Testis (tissue), 3 donors: ENCODE data around the gene DGKD. TPM values are rescaled to one million over a fixed set of nuclear protein-coding genes. Genes with fewer than 3 reads are reported as not detected.
"Not testable (repeated sequence)": the region's sequence is repeated elsewhere in the genome, so short reads cannot be mapped to it uniquely, and the experiment has no call there.

Experiments
- DNase-seq: peaks from one replicate; pipeline ENCODE4 v3.0.0-alpha.2; 2019
- H3K27ac ChIP-seq, 2 donors: fragments of 200-600 bp; sonication (generic); one replicate each; pipeline ENCODE4 v1.5.1; 2019
- H3K27me3 ChIP-seq: fragments of 200-600 bp; sonication (generic); one replicate; pipeline ENCODE4 v1.5.1; 2019
- H3K36me3 ChIP-seq: fragments of 200-600 bp; sonication (generic); one replicate; pipeline ENCODE4 v1.5.1; 2017; ENCODE audit warnings: low read depth; ENCODE audit errors: missing control alignments
- H3K4me1 ChIP-seq: fragments of 200-600 bp; sonication (generic); one replicate; pipeline ENCODE4 v1.5.1; 2019
- H3K4me3 ChIP-seq, 2 donors: fragments of 200-600 bp; sonication (generic); one replicate each; pipeline ENCODE4 v1.5.1; 2017 to 2019
- H3K9me3 ChIP-seq: fragments of 200-600 bp; sonication (generic); one replicate; pipeline ENCODE4 v1.5.1; 2017
- POLR2A ChIP-seq: fragments of 450-650 bp; IDR thresholded peaks from one replicate; pipeline ENCODE4 v1.6.1; 2017; ENCODE audit warnings: antibody characterized with exemption, mild to moderate bottlenecking, moderate library complexity
- WGBS, 2 donors: methylation state at CpG; one replicate each; pipeline ENCODE4 v1.1.5; 2018; 5-methylcytosine and 5-hydroxymethylcytosine counted together
- intact Hi-C: fragments of 100-400 bp; cut with DNase I; formaldehyde crosslinking; loops from one replicate; pipeline ENCODE4 v1.15.1; 2023; ENCODE audit warnings: low total_unique reads
- polyA plus RNA-seq: library from polyadenylated mRNA; stranded (reverse); fragments of 350-450 nt; fragmentation: Illumina TruSeq; extraction: RNeasy Lipid Tissue Mini Kit (QIAGEN cat#74804); gene quantifications from one replicate; pipeline ENCODE4 v1.2.3, GENCODE V29; 2014; ENCODE audit warnings: low read depth, low replicate concordance; ENCODE audit not compliant: insufficient read depth
- total RNA-seq, 2 donors: library from RNA; depleted of rRNA; stranded (reverse); fragments of >200 nt; gene quantifications; one replicate each; pipeline ENCODE4 v1.2.3, GENCODE V29; 2016
- TF ChIP-seq, protein P1 (sequence below), 3 experiments: fragments of 450-650 bp in 2 of 3; fragments of 200-600 bp in 1 of 3; sonication (generic) in 1 of 3; IDR thresholded peaks; one replicate each; pipeline ENCODE4 v1.5.1; 2016 to 2019; ENCODE audit warnings: antibody characterized with exemption in 3 of 3, mild to moderate bottlenecking in 2 of 3, moderate library complexity in 1 of 3

Gene DGKD
- total and polyA plus RNA-seq, 3 donors from 2014 or later, result 65.1 to 80.1 (median 66.7) TPM

DNA sequence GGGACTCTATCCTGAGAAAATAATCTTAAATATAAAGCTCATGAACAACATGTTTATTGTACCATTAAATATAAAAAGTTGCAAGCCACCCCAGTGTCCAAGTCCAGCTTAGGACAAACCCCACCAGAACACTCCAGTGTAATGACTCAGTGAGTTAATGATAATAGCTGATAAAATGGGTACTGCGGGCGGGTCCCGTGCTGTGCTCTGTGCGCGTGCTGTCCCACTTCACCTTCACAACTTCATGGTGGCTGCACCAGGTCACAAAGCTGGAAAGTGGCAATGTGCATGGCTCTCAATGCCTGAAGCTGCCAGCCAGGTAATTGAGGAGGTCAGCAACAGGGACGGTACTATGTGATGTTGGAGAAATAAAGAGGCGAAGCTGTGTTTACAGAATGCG, 18.6 kb downstream of the DGKD start:
- Histone ChIP-seq H3K4me1 (no peaks in the 10 kb centered on the region), H3K27me3 (no peaks in the 10 kb centered on the region), H3K27ac (no peak overlapping the region), H3K36me3 (no peaks in the 10 kb centered on the region), H3K9me3 (no peaks in the 10 kb centered on the region), H3K4me3 (no peak overlapping the region)
- no peak for TF ChIP-seq POLR2A
- TF ChIP-seq, protein P1, sequence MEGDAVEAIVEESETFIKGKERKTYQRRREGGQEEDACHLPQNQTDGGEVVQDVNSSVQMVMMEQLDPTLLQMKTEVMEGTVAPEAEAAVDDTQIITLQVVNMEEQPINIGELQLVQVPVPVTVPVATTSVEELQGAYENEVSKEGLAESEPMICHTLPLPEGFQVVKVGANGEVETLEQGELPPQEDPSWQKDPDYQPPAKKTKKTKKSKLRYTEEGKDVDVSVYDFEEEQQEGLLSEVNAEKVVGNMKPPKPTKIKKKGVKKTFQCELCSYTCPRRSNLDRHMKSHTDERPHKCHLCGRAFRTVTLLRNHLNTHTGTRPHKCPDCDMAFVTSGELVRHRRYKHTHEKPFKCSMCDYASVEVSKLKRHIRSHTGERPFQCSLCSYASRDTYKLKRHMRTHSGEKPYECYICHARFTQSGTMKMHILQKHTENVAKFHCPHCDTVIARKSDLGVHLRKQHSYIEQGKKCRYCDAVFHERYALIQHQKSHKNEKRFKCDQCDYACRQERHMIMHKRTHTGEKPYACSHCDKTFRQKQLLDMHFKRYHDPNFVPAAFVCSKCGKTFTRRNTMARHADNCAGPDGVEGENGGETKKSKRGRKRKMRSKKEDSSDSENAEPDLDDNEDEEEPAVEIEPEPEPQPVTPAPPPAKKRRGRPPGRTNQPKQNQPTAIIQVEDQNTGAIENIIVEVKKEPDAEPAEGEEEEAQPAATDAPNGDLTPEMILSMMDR (IDR thresholded peaks at IDR 0.05), result no peak
- intact Hi-C loops, result no loop called here
- DNase-seq, result no peak
- 91 to 95% methylated on average over 8 of the region's 8 CpGs for WGBS, 2 donors

GRCh38 chr2:233373316-233373715, 19.0 kb downstream of the DGKD start:
- H3K27ac ChIP-seq, result no peak overlapping the region
- no peaks in the 10 kb centered on the region for H3K4me1 ChIP-seq
- no peaks in the 10 kb centered on the region for H3K9me3 ChIP-seq
- WGBS, 2 donors, result 80 to 83% methylated on average over 5 of the region's 5 CpGs
- TF ChIP-seq, protein P1 (IDR thresholded peaks at IDR 0.05), result no peak
- TF ChIP-seq POLR2A, result no peak
- no peaks in the 10 kb centered on the region for H3K36me3 ChIP-seq
- no peaks in the 10 kb centered on the region for H3K27me3 ChIP-seq
- DNase-seq, result no peak
- no peak overlapping the region for H3K4me3 ChIP-seq
- intact Hi-C loops, result no loop called here

- H3K27me3 ChIP-seq, H3K27ac ChIP-seq, H3K4me3 ChIP-seq, DNase-seq, H3K9me3 ChIP-seq, H3K4me1 ChIP-seq, H3K36me3 ChIP-seq, intact Hi-C loops: not testable (repeated sequence)
- 94 to 95% methylated on average over 11 of the region's 11 CpGs for WGBS, 2 donors
Measured at GRCh38 chr2:233374776-233375175, 20.5 kb downstream of the DGKD start.

DNA sequence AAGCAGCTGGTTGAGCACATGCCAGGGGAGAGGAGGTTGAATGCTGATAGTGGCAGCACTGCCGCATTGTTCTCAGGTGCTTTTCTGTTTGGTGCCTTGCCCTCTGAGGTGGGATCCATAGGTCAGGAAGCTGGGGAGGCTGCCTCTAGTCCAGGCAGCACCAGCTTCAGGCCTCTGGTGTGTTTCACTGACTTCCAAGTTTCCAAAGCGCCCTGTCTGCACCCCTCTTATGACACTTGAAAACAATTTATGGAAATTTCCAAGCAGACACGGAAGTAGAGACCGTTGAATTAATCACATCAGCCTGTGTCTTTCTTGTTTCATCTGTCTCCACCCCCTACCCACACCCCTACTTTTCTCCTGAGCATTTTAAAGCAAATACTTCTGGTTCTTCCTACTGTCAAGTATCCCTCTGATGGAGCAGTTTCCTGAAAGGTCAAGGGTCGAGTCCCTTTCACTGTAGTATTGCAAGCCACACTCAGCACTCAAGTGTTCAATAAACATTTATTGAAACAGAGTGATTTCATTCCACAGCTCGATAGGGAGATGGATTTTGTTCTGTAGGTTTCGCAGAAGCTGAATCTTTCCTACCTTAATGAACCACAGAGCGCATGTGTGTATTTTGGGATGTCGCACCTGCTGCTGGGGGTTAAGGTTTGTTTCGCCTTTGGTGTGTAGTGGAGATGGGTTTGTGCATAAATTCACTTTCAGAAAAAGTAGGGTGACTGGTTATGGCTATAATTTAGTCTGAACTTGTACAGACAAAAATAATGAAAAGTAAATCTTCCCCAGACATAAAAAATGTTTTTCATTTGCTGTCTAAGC, 21.4 kb downstream of the DGKD start:
- TF ChIP-seq, protein P1 (IDR thresholded peaks at IDR 0.05), result no peak
- TF ChIP-seq POLR2A, result no peak
- no peaks in the 10 kb centered on the region for H3K27me3 ChIP-seq
- no peak overlapping the region for H3K27ac ChIP-seq
- WGBS, 2 donors, result 83 to 88% methylated on average over 10 of the region's 10 CpGs
- H3K4me3 ChIP-seq, result no peak overlapping the region
- no peaks in the 10 kb centered on the region for H3K4me1 ChIP-seq
- no peaks in the 10 kb centered on the region for H3K9me3 ChIP-seq
- no peaks in the 10 kb centered on the region for H3K36me3 ChIP-seq
- no peak for DNase-seq
- intact Hi-C loops, result no loop called here

DNA sequence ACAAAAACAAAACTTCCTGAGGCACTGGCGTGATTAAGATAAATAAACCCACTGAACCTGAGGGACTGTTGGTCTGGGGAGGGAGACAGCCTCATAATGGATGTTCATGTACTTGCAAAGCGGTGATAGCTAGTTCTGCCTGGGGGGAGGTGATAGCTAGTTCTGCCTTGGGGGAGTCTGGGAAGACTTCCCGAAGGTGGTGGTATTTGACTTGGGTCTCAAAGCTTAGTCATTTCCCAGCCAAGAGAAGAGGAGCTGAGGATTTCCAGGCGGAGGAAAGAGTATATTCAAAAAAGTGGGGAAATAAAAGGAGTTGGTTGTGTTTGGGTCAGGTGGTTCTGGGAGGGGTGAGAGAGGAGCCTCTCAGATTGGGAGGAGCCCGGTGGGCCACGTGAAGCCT, 24.7 kb downstream of the DGKD start:
- H3K4me1 ChIP-seq, result no peaks in the 10 kb centered on the region
- H3K9me3 ChIP-seq, result no peaks in the 10 kb centered on the region
- intact Hi-C loops, result no loop called here
- no peak for DNase-seq
- no peak overlapping the region for H3K27ac ChIP-seq
- H3K36me3 ChIP-seq, result no peaks in the 10 kb centered on the region
- H3K4me3 ChIP-seq, result no peak overlapping the region
- TF ChIP-seq POLR2A, result no peak
- TF ChIP-seq, protein P1 (IDR thresholded peaks at IDR 0.05), result no peak
- H3K27me3 ChIP-seq, result no peaks in the 10 kb centered on the region
- 89 to 93% methylated on average over 6 of the region's 6 CpGs for WGBS, 2 donors
